ENCODE results near the gene SRP54. TPM values are rescaled to one million over a fixed set of nuclear protein-coding genes. Genes with fewer than 3 reads are reported as not detected.

Gene SRP54
- total and polyA plus RNA-seq, 2 of the 8 experiments (the other 6 are each of a cell fraction or from before 2014, with no cell fraction given) = 19.7 to 60.0 TPM

- TF ChIP-seq CHD2 (IDR thresholded peaks at IDR 0.05; ENCODE audit: low read length) (no peak), POU5F1 (IDR thresholded peaks at IDR 0.05; ENCODE audit: low read depth, low read length) (no peak), SIX5 (IDR thresholded peaks at IDR 0.05; ENCODE audit: low read depth, low read length) (no peak), SP4 (IDR thresholded peaks at IDR 0.05; ENCODE audit: low read length) (no peak), CHD1 (IDR thresholded peaks at IDR 0.05; ENCODE audit: low read depth, low read length) (no peak)
Observed at GRCh38 chr14:34943506-34943905, 39.3 kb upstream of the SRP54 start (continued).

Data from H1 (cell line).